ENCODE measurements around the gene KRT35.

- TF ChIP-seq POLR2A (IDR thresholded peaks at IDR 0.05; ENCODE audit: low read depth, low read length): no peak
- TF ChIP-seq POLR2AphosphoS5 (IDR thresholded peaks at IDR 0.05; ENCODE audit: low read depth, low read length): no peak
Observed at GRCh38 chr17:41505809-41506767, 25.1 kb upstream of the KRT35 start.

Measured in GM12892 (cell line).